Vagina (tissue), 2 donors: ENCODE data around the gene QRFP. TPM values are rescaled to one million over a fixed set of nuclear protein-coding genes. Genes with fewer than 3 reads are reported as not detected.

Experiments used
- DNase-seq, 2 donors: peaks; one replicate each; pipeline ENCODE4 v3.0.0-alpha.2; 2017; ENCODE audit errors: extremely low spot score in 2 of 2
- H3K27ac ChIP-seq: fragments of 200-600 bp; sonication (generic); one replicate; pipeline ENCODE4 v1.5.1; 2019
- H3K27me3 ChIP-seq: fragments of 200-600 bp; sonication (generic); one replicate; pipeline ENCODE4 v1.5.1; 2019
- H3K36me3 ChIP-seq, 2 donors: fragments of 200-600 bp; sonication (generic); one replicate each; pipeline ENCODE4 v1.5.1; 2017 to 2019
- H3K4me1 ChIP-seq: fragments of 200-600 bp; sonication (generic); one replicate; pipeline ENCODE4 v1.5.1; 2019
- H3K4me3 ChIP-seq, 2 donors: fragments of 200-600 bp; sonication (generic); 1 replicate in 1 of 2; 2 replicates in 1 of 2; pipeline ENCODE4 v1.5.1; 2016 to 2019
- H3K9me3 ChIP-seq: fragments of 200-600 bp; sonication (generic); one replicate; pipeline ENCODE4 v1.5.1; 2019
- CTCF ChIP-seq, 3 experiments: fragments of 450-650 bp in 2 of 3; fragments of 200-600 bp in 1 of 3; sonication (generic) in 1 of 3; IDR thresholded peaks; one replicate each; pipeline ENCODE4 v1.5.1; 2017 to 2019; ENCODE audit warnings: antibody characterized with exemption in 3 of 3, mild to moderate bottlenecking in 2 of 3, moderate library complexity in 2 of 3
- POLR2A ChIP-seq, 2 donors: fragments of 450-650 bp; IDR thresholded peaks; one replicate each; pipeline ENCODE4 v1.6.1; 2017; ENCODE audit warnings: antibody characterized with exemption in 2 of 2, mild to moderate bottlenecking in 2 of 2, moderate library complexity in 2 of 2
- POLR2AphosphoS5 ChIP-seq, 2 donors: sonication (generic); formaldehyde crosslinking; IDR thresholded peaks; one replicate each; pipeline ENCODE4 v1.9.0; 2017; ENCODE audit warnings: antibody characterized with exemption in 2 of 2, mild to moderate bottlenecking in 2 of 2, low read depth in 1 of 2; ENCODE audit not compliant: insufficient read depth in 1 of 2
- intact Hi-C: fragments of 100-400 bp; cut with DNase I; formaldehyde crosslinking; loops from one replicate; pipeline ENCODE4 v1.15.1; 2023
- total RNA-seq: library from RNA; depleted of rRNA; stranded (reverse); fragments of >200 nt; gene quantifications from one replicate; pipeline ENCODE4 v1.2.3, GENCODE V29; 2016

Gene QRFP
- not detected for total RNA-seq

GRCh38 chr9:130896233-130897014, at the start of gene QRFP:
QRFP (minus strand) TSS chr9:130896812; CDS start chr9:130893838, 2,974 bp downstream.
- peaks cover 0 to 7% of the 10 kb centered on the region in 2 donors for H3K36me3 ChIP-seq
- no peak within 1 kb of the TSS for H3K27ac ChIP-seq
- peaks cover 46% of the 10 kb centered on the region for H3K4me1 ChIP-seq
- intact Hi-C loops, result no loop called here
- DNase-seq, result no peak
- H3K4me3 ChIP-seq, result no peak within 1 kb of the TSS
- TF ChIP-seq CTCF (IDR thresholded peaks at IDR 0.05) (no peak), POLR2AphosphoS5 (IDR thresholded peaks at IDR 0.05; ENCODE audit: insufficient read depth in 1 of 2, low read depth in 1 of 2) (no peak), POLR2A (IDR thresholded peaks at IDR 0.05) (no peak)
- no peaks in the 10 kb centered on the region for H3K9me3 ChIP-seq
- H3K27me3 ChIP-seq, result no peaks in the 10 kb centered on the region

GRCh38 chr9:130945173-130945572, 48.6 kb upstream of the QRFP start:
- intact Hi-C loops, result loop anchor here (10.0 kb wide), 1 partner anchor 80 kb away; no protein-coding TSS in a partner anchor
- peaks cover 3% of the 10 kb centered on the region for H3K9me3 ChIP-seq
- H3K36me3 ChIP-seq, result no peaks in the 10 kb centered on the region
- no peak overlapping the region for H3K27ac ChIP-seq
- peaks cover 3% of the 10 kb centered on the region for H3K27me3 ChIP-seq
- peaks cover 10% of the 10 kb centered on the region for H3K4me1 ChIP-seq
- no peak for DNase-seq
- TF ChIP-seq POLR2AphosphoS5 (IDR thresholded peaks at IDR 0.05; ENCODE audit: insufficient read depth in 1 of 2, low read depth in 1 of 2) (no peak), POLR2A (IDR thresholded peaks at IDR 0.05) (no peak), CTCF (IDR thresholded peaks at IDR 0.05) (no peak)
- no peak overlapping the region for H3K4me3 ChIP-seq

- no peak overlapping the region for H3K4me3 ChIP-seq
- H3K27me3 ChIP-seq, result peaks cover 4% of the 10 kb centered on the region
- TF ChIP-seq POLR2AphosphoS5 (IDR thresholded peaks at IDR 0.05; ENCODE audit: insufficient read depth in 1 of 2, low read depth in 1 of 2) (no peak), POLR2A (IDR thresholded peaks at IDR 0.05) (no peak), CTCF (IDR thresholded peaks at IDR 0.05) (no peak)
- no peak for DNase-seq
- no peak overlapping the region for H3K27ac ChIP-seq
- H3K36me3 ChIP-seq, result no peaks in the 10 kb centered on the region
- peaks cover 16% of the 10 kb centered on the region for H3K4me1 ChIP-seq
- intact Hi-C loops, result loop anchor here (10.0 kb wide), 1 partner anchor 80 kb away; no protein-coding TSS in a partner anchor
- no peaks in the 10 kb centered on the region for H3K9me3 ChIP-seq
Observed at GRCh38 chr9:130944510-130945058, 48.0 kb upstream of the QRFP start.

GRCh38 chr9:130943777-130944176, 47.2 kb upstream of the QRFP start:
- Histone ChIP-seq H3K27me3 (peaks cover 7% of the 10 kb centered on the region), H3K4me3 (no peak overlapping the region), H3K27ac (no peak overlapping the region), H3K9me3 (no peaks in the 10 kb centered on the region), H3K4me1 (peaks cover 24% of the 10 kb centered on the region), H3K36me3 (no peaks in the 10 kb centered on the region)
- no peak for TF ChIP-seq CTCF (IDR thresholded peaks at IDR 0.05)
- no peak for TF ChIP-seq POLR2AphosphoS5 (IDR thresholded peaks at IDR 0.05; ENCODE audit: insufficient read depth in 1 of 2, low read depth in 1 of 2)
- no peak for TF ChIP-seq POLR2A (IDR thresholded peaks at IDR 0.05)
- DNase-seq, result no peak
- intact Hi-C loops, result loop anchor here (10.0 kb wide), 1 partner anchor 79 kb away; no protein-coding TSS in a partner anchor

GRCh38 chr9:130943221-130943620, 46.6 kb upstream of the QRFP start:
- no peak overlapping the region for H3K27ac ChIP-seq
- no peaks in the 10 kb centered on the region for H3K36me3 ChIP-seq
- H3K9me3 ChIP-seq, result no peaks in the 10 kb centered on the region
- H3K4me1 ChIP-seq, result peaks cover 27% of the 10 kb centered on the region
- no peak overlapping the region for H3K4me3 ChIP-seq
- no peak for DNase-seq
- H3K27me3 ChIP-seq, result peaks cover 8% of the 10 kb centered on the region
- TF ChIP-seq POLR2A (IDR thresholded peaks at IDR 0.05), result no peak
- no peak for TF ChIP-seq CTCF (IDR thresholded peaks at IDR 0.05)
- TF ChIP-seq POLR2AphosphoS5 (IDR thresholded peaks at IDR 0.05; ENCODE audit: insufficient read depth in 1 of 2, low read depth in 1 of 2), result no peak
- intact Hi-C loops, result loop anchor here (10.0 kb wide), 1 partner anchor 78 kb away; no protein-coding TSS in a partner anchor
